Muscle layer of duodenum (tissue), 2 donors: ENCODE results near the gene ECT2L.

Experiments used
- H3K27ac ChIP-seq: one replicate; pipeline ENCODE4 v1.7.0; 2013; ENCODE audit warnings: mild to moderate bottlenecking, low read length
- H3K27me3 ChIP-seq: one replicate; pipeline ENCODE4 v1.7.0; 2013; ENCODE audit warnings: low read depth, mild to moderate bottlenecking, control low read depth, low read length
- H3K36me3 ChIP-seq, 2 donors: one replicate each; pipeline ENCODE4 v1.7.0; 2013; ENCODE audit warnings: low read length in 2 of 2, control low read depth in 1 of 2, mild to moderate bottlenecking in 1 of 2; ENCODE audit not compliant: insufficient read depth in 2 of 2, control insufficient read depth in 1 of 2
- H3K4me1 ChIP-seq, 2 donors: one replicate each; pipeline ENCODE4 v1.7.0; 2013; ENCODE audit warnings: low read length in 2 of 2, mild to moderate bottlenecking in 2 of 2, control low read depth in 1 of 2, moderate library complexity in 1 of 2; ENCODE audit not compliant: insufficient read depth in 2 of 2, control insufficient read depth in 1 of 2
- H3K4me3 ChIP-seq, 2 donors: one replicate each; pipeline ENCODE4 v1.7.0; 2013; ENCODE audit warnings: low read length in 2 of 2, low read depth in 1 of 2, mild to moderate bottlenecking in 1 of 2
- H3K9me3 ChIP-seq, 2 donors: one replicate each; pipeline ENCODE4 v1.7.0; 2013; ENCODE audit warnings: low read length in 2 of 2, control low read depth in 1 of 2, mild to moderate bottlenecking in 1 of 2; ENCODE audit not compliant: control insufficient read depth in 1 of 2
- donor health status: healthy.

The ECT2L gene

GRCh38 chr6:138948004-138948403 lies 152.1 kb downstream of the ECT2L start:
- Histone ChIP-seq H3K36me3 (peaks cover 0 to 14% of the 10 kb centered on the region in 2 donors), H3K4me1 (peaks cover 0 to 18% of the 10 kb centered on the region in 2 donors), H3K27me3 (no peaks in the 10 kb centered on the region), H3K4me3 (no peak overlapping the region), H3K27ac (no peak overlapping the region), H3K9me3 (no peaks in the 10 kb centered on the region)

GRCh38 chr6:138948546-138949179 lies 152.8 kb downstream of the ECT2L start:
- Histone ChIP-seq H3K27me3 (no peaks in the 10 kb centered on the region), H3K36me3 (peaks cover 0 to 14% of the 10 kb centered on the region in 2 donors), H3K27ac (no peak overlapping the region), H3K4me1 (peaks cover 0 to 18% of the 10 kb centered on the region in 2 donors), H3K9me3 (no peaks in the 10 kb centered on the region), H3K4me3 (no peak overlapping the region)

DNA sequence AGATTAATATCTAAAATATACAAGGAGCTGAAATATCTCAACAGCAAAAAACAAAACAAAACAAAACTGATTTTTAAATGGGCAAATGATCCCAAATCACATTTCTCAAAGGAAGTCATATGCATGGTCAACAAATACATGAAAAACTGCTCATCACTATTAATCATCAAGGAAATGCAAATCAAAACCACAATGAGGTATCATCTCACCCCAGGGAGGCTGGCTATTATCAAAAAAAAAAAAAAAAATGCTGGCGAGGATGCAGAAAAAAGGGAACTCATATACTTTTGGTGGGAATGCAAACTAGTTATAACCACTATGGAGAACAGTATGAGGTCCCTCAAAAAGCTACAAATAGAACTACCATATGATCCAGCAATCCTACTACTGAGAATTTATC lies 157.6 kb downstream of the ECT2L start:
- Histone ChIP-seq H3K27ac (no peak overlapping the region), H3K4me1 (peaks cover 0 to 15% of the 10 kb centered on the region in 2 donors), H3K27me3 (no peaks in the 10 kb centered on the region), H3K9me3 (no peaks in the 10 kb centered on the region), H3K36me3 (no peaks in the 10 kb centered on the region), H3K4me3 (no peak overlapping the region)
